ENCODE data around the gene OR5B21. TPM values are rescaled to one million over a fixed set of nuclear protein-coding genes. Genes with fewer than 3 reads are reported as not detected.

OR5B21 gene
- polyA plus RNA-seq, 1 donor: 0.07 TPM

DNA sequence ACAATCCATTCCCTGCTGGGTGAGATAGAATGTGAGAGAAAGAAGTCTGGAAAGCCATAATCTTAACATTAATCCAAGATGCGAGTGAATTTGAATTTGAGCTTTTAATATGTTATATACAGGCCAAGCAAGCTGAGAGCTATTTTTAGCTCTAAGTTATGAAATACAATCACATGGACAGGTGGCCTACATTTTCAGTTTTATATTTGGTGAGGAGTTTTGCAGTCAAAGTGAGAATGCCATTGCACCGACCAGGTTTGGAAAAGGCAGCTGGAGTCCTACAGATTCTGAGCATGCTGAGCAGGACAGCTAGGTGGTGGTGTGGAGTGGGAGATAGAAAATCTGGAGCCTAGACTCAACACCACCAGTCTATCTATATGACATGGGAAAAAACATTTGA is 12.0 kb downstream of the OR5B21 start:
- H3K4me1 ChIP-seq (ENCODE audit: control insufficient read depth, insufficient read depth, low read length): no peaks in the 10 kb centered on the region
- H3K36me3 ChIP-seq (ENCODE audit: control insufficient read depth, insufficient read depth, low read length): no peaks in the 10 kb centered on the region
- no peaks in the 10 kb centered on the region for H3K9me3 ChIP-seq (ENCODE audit: control insufficient read depth, low read depth, low read length)
- DNase-seq: no peak
- H3K27me3 ChIP-seq (ENCODE audit: control insufficient read depth, insufficient read depth, low read length): no peaks in the 10 kb centered on the region
- no peak overlapping the region for H3K27ac ChIP-seq (ENCODE audit: low read length)
- no peak overlapping the region for H3K4me3 ChIP-seq (ENCODE audit: low read length)
- WGBS (ENCODE audit: insufficient coverage, low lambda C conversion rate): no CpG with 5 or more reads among the region's 2 CpGs

DNA sequence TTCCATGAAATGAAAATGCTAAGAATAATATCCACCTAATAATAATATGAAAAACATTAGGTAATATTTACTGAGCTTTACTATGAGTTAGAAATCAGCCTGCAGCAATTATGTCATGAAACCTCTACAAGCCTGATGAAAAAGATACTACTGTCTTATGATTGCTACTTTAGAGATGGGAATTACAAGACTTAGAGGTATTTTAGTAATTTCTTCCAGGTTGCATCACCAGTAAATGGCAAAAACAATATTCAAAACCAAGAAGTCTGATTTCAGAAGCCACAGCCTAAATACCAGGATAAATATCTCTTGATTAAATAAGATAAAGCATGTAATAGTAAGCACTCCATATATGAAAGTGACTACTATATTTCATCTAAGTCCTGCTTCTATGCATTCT is 13.8 kb downstream of the OR5B21 start:
- no peaks in the 10 kb centered on the region for H3K4me1 ChIP-seq (ENCODE audit: control insufficient read depth, insufficient read depth, low read length)
- H3K27ac ChIP-seq (ENCODE audit: low read length): no peak overlapping the region
- no peak for DNase-seq
- H3K27me3 ChIP-seq (ENCODE audit: control insufficient read depth, insufficient read depth, low read length): no peaks in the 10 kb centered on the region
- H3K4me3 ChIP-seq (ENCODE audit: low read length): no peak overlapping the region
- no peaks in the 10 kb centered on the region for H3K9me3 ChIP-seq (ENCODE audit: control insufficient read depth, low read depth, low read length)
- H3K36me3 ChIP-seq (ENCODE audit: control insufficient read depth, insufficient read depth, low read length): no peaks in the 10 kb centered on the region

DNA sequence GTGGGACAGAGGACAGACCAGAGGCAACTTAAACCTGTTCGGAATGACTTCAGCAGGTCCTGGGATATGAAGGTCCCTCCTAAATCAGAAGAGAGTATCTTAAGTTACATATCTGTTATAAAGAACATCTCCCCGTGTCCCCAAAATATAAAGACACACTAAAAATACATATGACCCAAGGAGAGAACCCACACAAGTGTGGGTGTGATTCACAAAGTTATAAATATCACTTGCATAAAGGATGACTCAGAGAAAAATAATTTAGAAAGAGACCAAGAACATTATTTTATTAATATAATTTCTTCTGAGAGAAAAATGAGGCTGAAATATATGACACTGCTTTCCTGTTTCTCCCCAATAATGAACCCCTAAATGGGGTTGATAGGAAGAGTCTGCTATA is 14.2 kb downstream of the OR5B21 start:
- no peaks in the 10 kb centered on the region for H3K4me1 ChIP-seq (ENCODE audit: control insufficient read depth, insufficient read depth, low read length)
- no CpG with 5 or more reads among the region's 2 CpGs for WGBS (ENCODE audit: insufficient coverage, low lambda C conversion rate)
- H3K27me3 ChIP-seq (ENCODE audit: control insufficient read depth, insufficient read depth, low read length): no peaks in the 10 kb centered on the region
- H3K9me3 ChIP-seq (ENCODE audit: control insufficient read depth, low read depth, low read length): no peaks in the 10 kb centered on the region
- no peak overlapping the region for H3K4me3 ChIP-seq (ENCODE audit: low read length)
- DNase-seq: no peak
- no peaks in the 10 kb centered on the region for H3K36me3 ChIP-seq (ENCODE audit: control insufficient read depth, insufficient read depth, low read length)
- no peak overlapping the region for H3K27ac ChIP-seq (ENCODE audit: low read length)

DNA sequence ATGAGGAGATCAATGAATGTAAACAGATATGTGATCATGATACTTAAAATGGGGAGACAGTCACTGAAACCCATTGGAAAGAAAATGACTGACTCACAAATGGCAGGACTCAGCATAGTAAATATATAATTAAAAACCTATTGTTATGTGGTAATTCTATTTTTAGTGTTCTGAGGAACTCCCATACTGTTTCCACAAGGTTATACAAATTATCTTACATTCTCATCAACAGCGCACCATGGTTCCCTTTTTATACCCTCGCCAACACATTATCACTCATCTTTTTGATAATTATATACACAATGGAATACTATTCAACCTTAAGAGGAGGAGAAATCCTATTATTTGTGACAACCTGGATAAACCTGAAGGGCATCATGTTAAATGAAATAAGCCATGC is 17.1 kb downstream of the OR5B21 start:
- no peak overlapping the region for H3K27ac ChIP-seq (ENCODE audit: low read length)

DNA sequence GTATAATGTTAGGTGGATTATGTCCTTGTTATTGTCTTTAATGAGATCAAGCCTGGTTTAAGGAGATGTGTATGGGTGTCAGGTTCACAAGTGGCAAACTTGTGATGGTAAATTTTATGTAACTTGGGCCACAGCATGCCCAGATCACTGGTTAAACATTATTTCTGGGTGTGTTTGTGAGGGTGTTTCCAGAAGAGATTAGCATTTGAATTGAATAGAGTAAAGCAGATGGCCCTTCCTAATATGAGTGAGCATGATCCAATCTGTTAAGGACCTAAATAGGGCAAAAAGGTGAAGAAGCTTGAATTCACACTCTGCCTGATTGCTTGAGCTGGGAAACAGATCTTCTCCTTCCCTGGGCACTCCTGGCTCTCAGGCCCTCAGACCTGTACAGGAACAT is 20.7 kb downstream of the OR5B21 start:
- H3K27me3 ChIP-seq (ENCODE audit: control insufficient read depth, insufficient read depth, low read length): no peaks in the 10 kb centered on the region
- H3K9me3 ChIP-seq (ENCODE audit: control insufficient read depth, low read depth, low read length): no peaks in the 10 kb centered on the region
- no peak overlapping the region for H3K4me3 ChIP-seq (ENCODE audit: low read length)
- H3K27ac ChIP-seq (ENCODE audit: low read length): no peak overlapping the region
- H3K4me1 ChIP-seq (ENCODE audit: control insufficient read depth, insufficient read depth, low read length): no peaks in the 10 kb centered on the region
- H3K36me3 ChIP-seq (ENCODE audit: control insufficient read depth, insufficient read depth, low read length): no peaks in the 10 kb centered on the region
- no peak for DNase-seq

More for the DNA sequence above, 17.1 kb downstream of the OR5B21 start:
- DNase-seq: no peak
- no peaks in the 10 kb centered on the region for H3K27me3 ChIP-seq (ENCODE audit: control insufficient read depth, insufficient read depth, low read length)
- no peaks in the 10 kb centered on the region for H3K4me1 ChIP-seq (ENCODE audit: control insufficient read depth, insufficient read depth, low read length)
- H3K9me3 ChIP-seq (ENCODE audit: control insufficient read depth, low read depth, low read length): no peaks in the 10 kb centered on the region
- WGBS (ENCODE audit: insufficient coverage, low lambda C conversion rate): 100% methylated on average over 2 of the region's 2 CpGs
- no peaks in the 10 kb centered on the region for H3K36me3 ChIP-seq (ENCODE audit: control insufficient read depth, insufficient read depth, low read length)
- H3K4me3 ChIP-seq (ENCODE audit: low read length): no peak overlapping the region

DNA sequence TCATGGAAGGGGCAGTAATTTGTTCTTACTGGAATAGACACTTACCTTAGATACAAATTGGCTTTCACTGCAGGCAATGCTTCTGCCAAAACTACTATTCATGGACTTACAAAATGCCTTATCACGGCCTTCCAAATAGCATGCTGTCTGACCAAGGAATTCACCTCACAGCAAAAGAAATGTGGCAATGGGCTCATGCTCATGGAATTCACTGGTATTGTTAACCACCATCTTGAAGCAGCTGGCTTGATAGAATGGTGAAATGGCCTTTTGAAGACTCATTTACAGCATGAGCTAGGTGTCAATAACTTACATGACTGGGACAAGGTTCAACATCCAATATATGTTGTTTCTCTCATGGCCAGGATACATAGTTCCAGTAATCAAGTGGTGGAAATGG is 21.9 kb downstream of the OR5B21 start:
- Histone ChIP-seq H3K4me1 (ENCODE audit: control insufficient read depth, insufficient read depth, low read length) (no peaks in the 10 kb centered on the region), H3K27ac (ENCODE audit: low read length) (no peak overlapping the region), H3K27me3 (ENCODE audit: control insufficient read depth, insufficient read depth, low read length) (no peaks in the 10 kb centered on the region), H3K4me3 (ENCODE audit: low read length) (no peak overlapping the region), H3K9me3 (ENCODE audit: control insufficient read depth, low read depth, low read length) (no peaks in the 10 kb centered on the region), H3K36me3 (ENCODE audit: control insufficient read depth, insufficient read depth, low read length) (no peaks in the 10 kb centered on the region)
- DNase-seq: no peak
- no CpG with 5 or more reads among the region's 1 CpG for WGBS (ENCODE audit: insufficient coverage, low lambda C conversion rate)

DNA sequence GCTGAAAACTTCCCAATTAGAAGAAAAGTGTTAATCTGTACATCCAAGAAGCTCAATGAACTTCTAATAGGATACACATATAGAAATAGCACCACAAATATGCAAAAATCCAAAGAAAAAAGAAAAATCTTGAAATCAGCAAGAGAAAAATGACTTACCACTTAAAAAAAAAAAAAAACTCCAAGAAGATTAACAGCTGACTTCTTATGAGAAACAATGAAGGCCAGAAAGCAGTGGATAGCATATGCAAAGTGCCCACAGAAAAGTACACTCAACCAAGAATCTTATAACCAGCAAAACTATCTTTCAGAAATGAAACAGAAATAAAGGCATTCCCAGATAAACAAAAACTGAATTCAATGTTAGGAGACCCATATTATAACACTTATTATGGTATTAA is 36.0 kb downstream of the OR5B21 start:
- no peak for DNase-seq

DNA sequence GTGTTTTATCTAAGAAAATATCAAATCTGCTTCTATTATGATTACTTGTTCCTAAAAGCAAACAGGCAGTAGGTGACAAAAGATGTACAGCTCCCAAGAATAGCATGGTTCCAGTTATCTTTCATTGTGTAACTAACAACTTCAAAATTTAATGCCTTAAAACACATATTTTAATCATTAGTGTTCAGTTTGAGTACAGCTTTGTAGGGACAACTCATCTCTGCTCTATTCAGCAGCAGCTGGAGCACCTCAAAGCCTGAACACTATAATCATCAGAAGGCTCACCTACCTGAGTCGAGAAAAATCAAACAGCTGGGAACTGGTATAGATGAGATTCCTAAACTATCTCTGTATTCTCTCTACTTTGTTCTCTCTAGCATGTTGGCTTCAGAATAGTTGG is 41.6 kb downstream of the OR5B21 start:
- H3K4me3 ChIP-seq (ENCODE audit: low read length): no peak overlapping the region
- no CpG with 5 or more reads among the region's 1 CpG for WGBS (ENCODE audit: insufficient coverage, low lambda C conversion rate)
- H3K27me3 ChIP-seq (ENCODE audit: control insufficient read depth, insufficient read depth, low read length): no peaks in the 10 kb centered on the region
- H3K27ac ChIP-seq (ENCODE audit: low read length): no peak overlapping the region
- DNase-seq: no peak
- H3K36me3 ChIP-seq (ENCODE audit: control insufficient read depth, insufficient read depth, low read length): no peaks in the 10 kb centered on the region
- no peaks in the 10 kb centered on the region for H3K4me1 ChIP-seq (ENCODE audit: control insufficient read depth, insufficient read depth, low read length)
- H3K9me3 ChIP-seq (ENCODE audit: control insufficient read depth, low read depth, low read length): peaks cover 4% of the 10 kb centered on the region

More for the DNA sequence above, 36.0 kb downstream of the OR5B21 start:
- Histone ChIP-seq H3K4me1 (ENCODE audit: control insufficient read depth, insufficient read depth, low read length) (no peaks in the 10 kb centered on the region), H3K9me3 (ENCODE audit: control insufficient read depth, low read depth, low read length) (peaks cover 11% of the 10 kb centered on the region), H3K36me3 (ENCODE audit: control insufficient read depth, insufficient read depth, low read length) (no peaks in the 10 kb centered on the region), H3K4me3 (ENCODE audit: low read length) (no peak overlapping the region), H3K27me3 (ENCODE audit: control insufficient read depth, insufficient read depth, low read length) (no peaks in the 10 kb centered on the region), H3K27ac (ENCODE audit: low read length) (no peak overlapping the region)

DNA sequence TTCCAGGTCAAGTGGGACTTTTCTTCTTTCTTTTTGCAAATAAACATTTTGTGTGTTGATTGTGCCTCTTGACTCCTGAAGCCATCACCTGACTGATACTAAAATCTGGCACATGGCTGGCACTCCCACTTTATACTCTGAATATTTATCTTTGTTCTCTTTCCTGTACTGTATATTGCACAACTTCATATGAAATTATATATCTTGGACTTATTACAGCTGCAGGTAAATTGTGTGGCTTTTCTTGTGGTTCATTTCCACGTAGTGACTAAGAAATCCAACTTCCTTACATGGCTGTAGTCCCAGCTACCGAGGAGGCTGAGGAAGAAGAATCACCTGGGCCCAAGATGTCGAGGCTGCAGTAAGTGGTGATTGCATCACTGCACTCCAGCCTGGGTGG is 42.2 kb downstream of the OR5B21 start:
- Histone ChIP-seq H3K27me3 (ENCODE audit: control insufficient read depth, insufficient read depth, low read length) (no peaks in the 10 kb centered on the region), H3K27ac (ENCODE audit: low read length) (no peak overlapping the region), H3K36me3 (ENCODE audit: control insufficient read depth, insufficient read depth, low read length) (no peaks in the 10 kb centered on the region), H3K4me1 (ENCODE audit: control insufficient read depth, insufficient read depth, low read length) (no peaks in the 10 kb centered on the region), H3K9me3 (ENCODE audit: control insufficient read depth, low read depth, low read length) (no peaks in the 10 kb centered on the region), H3K4me3 (ENCODE audit: low read length) (no peak overlapping the region)
- WGBS (ENCODE audit: insufficient coverage, low lambda C conversion rate): no CpG with 5 or more reads among the region's 3 CpGs
- DNase-seq: no peak

Other genes starting within 250 kb of the OR5B21 start
- gene OR10W1, start 239.8 kb downstream of the OR5B21 start, polyA plus RNA-seq: not detected
- gene OR5B17, start 149.0 kb downstream of the OR5B21 start, polyA plus RNA-seq: not detected
- gene OR5B3, start 101.2 kb downstream of the OR5B21 start, polyA plus RNA-seq: not detected
- gene OR5B2, start 80.0 kb downstream of the OR5B21 start, polyA plus RNA-seq: 0.01 TPM
- 0.03 TPM for gene OR5B12, start 65.9 kb downstream of the OR5B21 start, polyA plus RNA-seq
- 13.4 TPM for gene LPXN, start 67.8 kb upstream of the OR5B21 start, polyA plus RNA-seq
- 51.5 TPM for gene ZFP91, start 71.0 kb upstream of the OR5B21 start, polyA plus RNA-seq
- gene CNTF, start 114.6 kb upstream of the OR5B21 start, polyA plus RNA-seq: 1.4 TPM
- gene GLYAT, start 223.8 kb upstream of the OR5B21 start, polyA plus RNA-seq: 0.45 TPM